Osteocyte (in vitro differentiated cells): ENCODE data around the gene STARD13. TPM values are rescaled to one million over a fixed set of nuclear protein-coding genes. Genes with fewer than 3 reads are reported as not detected.

Experiments used
- DNase-seq: peaks from one replicate; pipeline ENCODE4 v3.0.0; 2021; ENCODE audit warnings: mixed read lengths; ENCODE audit not compliant: unreplicated experiment; ENCODE audit errors: extremely low spot score
- H3K27ac Mint-ChIP-seq: one replicate; pipeline ENCODE4 v1.8.0; 2021; ENCODE audit warnings: mild to moderate bottlenecking, mixed read lengths; ENCODE audit not compliant: unreplicated experiment
- H3K27me3 Mint-ChIP-seq: one replicate; pipeline ENCODE4 v1.8.0; 2021; ENCODE audit warnings: mixed read lengths; ENCODE audit not compliant: unreplicated experiment
- H3K36me3 Mint-ChIP-seq: one replicate; pipeline ENCODE4 v1.8.0; 2021; ENCODE audit warnings: mixed read lengths; ENCODE audit not compliant: unreplicated experiment
- H3K4me1 Mint-ChIP-seq: one replicate; pipeline ENCODE4 v1.8.0; 2021; ENCODE audit warnings: mixed read lengths; ENCODE audit not compliant: unreplicated experiment
- H3K4me3 Mint-ChIP-seq: one replicate; pipeline ENCODE4 v1.8.0; 2021; ENCODE audit warnings: mild to moderate bottlenecking, moderate library complexity, mixed read lengths; ENCODE audit not compliant: unreplicated experiment
- H3K9me3 Mint-ChIP-seq: one replicate; pipeline ENCODE4 v1.8.0; 2021; ENCODE audit warnings: mixed read lengths; ENCODE audit not compliant: unreplicated experiment
- CTCF ChIP-seq: fragments of 200-600 bp; sonication (generic); IDR thresholded peaks from 2 replicates; pipeline ENCODE4 v1.5.0; 2021; ENCODE audit warnings: antibody characterized with exemption, mild to moderate bottlenecking, moderate library complexity
- total RNA-seq: library from RNA; stranded (reverse); gene quantifications from 2 replicates; pipeline ENCODE4 v1.2.1, GENCODE V29; 2021

Gene STARD13
- total RNA-seq, 1 donor from 2014 or later: 72.0 TPM

DNA sequence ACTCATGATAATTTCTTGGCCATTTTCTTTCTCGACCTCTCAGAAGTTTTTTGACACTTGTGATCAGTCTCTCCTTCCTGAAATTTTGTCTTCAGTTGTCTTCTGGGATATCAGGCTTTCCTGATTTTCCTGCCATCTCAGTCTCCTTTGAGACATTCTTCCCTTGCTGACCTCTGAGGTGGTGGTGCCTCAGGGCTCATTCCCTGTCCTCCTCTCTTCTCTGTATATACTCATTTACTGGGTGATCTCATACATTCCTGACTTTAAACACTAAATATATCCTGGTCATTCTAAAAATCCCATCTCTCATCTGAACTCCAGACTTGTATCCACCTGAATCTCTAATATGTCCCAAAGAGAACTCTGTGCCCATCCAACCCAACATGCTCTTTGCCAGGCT is 31.3 kb upstream of the STARD13 start:
- no peak overlapping the region for H3K27ac Mint-ChIP-seq

GRCh38 chr13:33313504-33313903 is 27.9 kb upstream of the STARD13 start:
- H3K27ac Mint-ChIP-seq: no peak overlapping the region

More for the DNA sequence above, 31.3 kb upstream of the STARD13 start:
- TF ChIP-seq CTCF: no peak
- Mint-ChIP-seq H3K4me1 (peaks cover 9% of the 10 kb centered on the region), H3K27me3 (no peaks in the 10 kb centered on the region), H3K9me3 (peaks cover 14% of the 10 kb centered on the region), H3K4me3 (no peak overlapping the region), H3K36me3 (peaks cover 7% of the 10 kb centered on the region)
- DNase-seq: no peak

GRCh38 chr13:33312861-33313212 is 27.3 kb upstream of the STARD13 start:
- Mint-ChIP-seq H3K27ac (no peak overlapping the region), H3K4me3 (no peak overlapping the region), H3K9me3 (peaks cover 7% of the 10 kb centered on the region), H3K36me3 (no peaks in the 10 kb centered on the region), H3K4me1 (peaks cover 18% of the 10 kb centered on the region), H3K27me3 (no peaks in the 10 kb centered on the region)
- no peak for TF ChIP-seq CTCF
- DNase-seq: no peak

More at GRCh38 chr13:33313504-33313903, 27.9 kb upstream of the STARD13 start:
- H3K27me3 Mint-ChIP-seq: no peaks in the 10 kb centered on the region
- H3K4me3 Mint-ChIP-seq: no peak overlapping the region
- H3K9me3 Mint-ChIP-seq: peaks cover 12% of the 10 kb centered on the region
- DNase-seq: no peak
- H3K4me1 Mint-ChIP-seq: peaks cover 18% of the 10 kb centered on the region
- H3K36me3 Mint-ChIP-seq: peaks cover 5% of the 10 kb centered on the region
- no peak for TF ChIP-seq CTCF

GRCh38 chr13:33312150-33312860 is 26.8 kb upstream of the STARD13 start:
- H3K27ac Mint-ChIP-seq: peak overlapping the region; percentile 21

More at GRCh38 chr13:33312150-33312860, 26.8 kb upstream of the STARD13 start:
- H3K27me3 Mint-ChIP-seq: no peaks in the 10 kb centered on the region
- TF ChIP-seq CTCF: peak; percentile 54
- no peak overlapping the region for H3K4me3 Mint-ChIP-seq
- no peak for DNase-seq
- H3K9me3 Mint-ChIP-seq: peaks cover 2% of the 10 kb centered on the region
- H3K36me3 Mint-ChIP-seq: no peaks in the 10 kb centered on the region
- peaks cover 17% of the 10 kb centered on the region for H3K4me1 Mint-ChIP-seq
